H1 (cell line): ENCODE measurements around the gene DNAJB5. TPM values are rescaled to one million over a fixed set of nuclear protein-coding genes. Genes with fewer than 3 reads are reported as not detected.

Source experiments
- CTCF ChIA-PET: fragments of 300-600 bp; sonication (Branson Sonifier 250); formaldehyde crosslinking; loops from one replicate; lab custom pipeline; 2021; ENCODE audit not compliant: partially characterized antibody; lab: Charles Lee
- POLR2A ChIA-PET: fragments of 300-600 bp; sonication (Branson Sonifier 250); formaldehyde crosslinking; loops from one replicate; lab custom pipeline; 2021; ENCODE audit warnings: inconsistent platforms; ENCODE audit not compliant: partially characterized antibody; lab: Charles Lee
- DNase-seq, 2 experiments: peaks; one replicate each; pipeline versions ENCODE4 v3.0.0 to v3.0.0-alpha.2; 2010 to 2022; ENCODE audit warnings: low spot score in 2 of 2, low read depth in 1 of 2, mixed read lengths in 1 of 2
- FAIRE-seq: peaks from 2 replicates; lab custom pipeline; 2011; peaks lifted over from hg19 to GRCh38; lab: Jason Lieb, UNC
- H2AFZ ChIP-seq: 2 replicates; pipeline ENCODE4 v1.8.1; 2012; ENCODE audit warnings: low read length, inconsistent platforms
- H2AK5ac ChIP-seq: 2 replicates; pipeline ENCODE4 v1.6.1; 2013; ENCODE audit warnings: low read depth, low read length
- H2BK120ac ChIP-seq: replicated peaks from 2 replicates; pipeline ENCODE3; 2013; ENCODE audit warnings: low read depth, low read length, inconsistent platforms
- H2BK12ac ChIP-seq: 2 replicates; pipeline ENCODE4 v1.6.1; 2013; ENCODE audit warnings: low read depth, low read length
- H2BK15ac ChIP-seq: 2 replicates; pipeline ENCODE4 v1.6.1; 2013; ENCODE audit warnings: low read length
- H2BK20ac ChIP-seq: 2 replicates; pipeline ENCODE4 v1.6.1; 2013; ENCODE audit warnings: low read length
- H2BK5ac ChIP-seq: 2 replicates; pipeline ENCODE4 v1.6.1; 2013; ENCODE audit warnings: low read depth, low read length
- H3K14ac ChIP-seq: 2 replicates; pipeline ENCODE4 v1.6.1; 2013; ENCODE audit warnings: inconsistent platforms; ENCODE audit not compliant: insufficient read length
- H3K18ac ChIP-seq: 2 replicates; pipeline ENCODE4 v1.6.1; 2013; ENCODE audit warnings: low read length; ENCODE audit errors: extremely low read depth
- H3K23ac ChIP-seq: 2 replicates; pipeline ENCODE4 v1.6.1; 2013; ENCODE audit warnings: inconsistent platforms; ENCODE audit not compliant: insufficient read length
- H3K23me2 ChIP-seq: 2 replicates; pipeline ENCODE4 v1.6.1; 2013; ENCODE audit warnings: low read depth, low read length
- H3K27ac ChIP-seq: 2 replicates; pipeline ENCODE4 v1.6.1; 2011; ENCODE audit warnings: low read depth, low read length, inconsistent platforms
- H3K27me3 ChIP-seq, 4 experiments: replicated peaks in 1 of 4; 1 replicate in 1 of 4; 2 replicates in 3 of 4; pipeline versions ENCODE4 v1.6.1 to v1.8.1; 2011 to 2013; ENCODE audit warnings: low read length in 3 of 4, mild to moderate bottlenecking in 3 of 4, inconsistent platforms in 2 of 4, mixed read lengths in 2 of 4, moderate library complexity in 1 of 4; ENCODE audit not compliant: control insufficient read depth in 3 of 4, insufficient read depth in 3 of 4; ENCODE audit errors: extremely low read depth in 1 of 4
- H3K36me3 ChIP-seq, 4 experiments: 2 replicates each; pipeline versions ENCODE4 v1.6.1 to v1.8.1; 2011 to 2013; ENCODE audit warnings: mild to moderate bottlenecking in 4 of 4, low read length in 3 of 4, moderate library complexity in 2 of 4, control low read depth in 1 of 4, inconsistent platforms in 1 of 4; ENCODE audit not compliant: insufficient read depth in 4 of 4, control insufficient read depth in 2 of 4
- H3K4ac ChIP-seq: replicated peaks from 2 replicates; pipeline ENCODE3; 2013; ENCODE audit warnings: low read length, low read depth, mixed read lengths, inconsistent platforms; ENCODE audit not compliant: insufficient read length
- H3K4me1 ChIP-seq, 4 experiments: replicated peaks in 1 of 4; 1 replicate in 1 of 4; 2 replicates in 3 of 4; pipeline versions ENCODE4 v1.6.1 to v1.8.1; 2011 to 2013; ENCODE audit warnings: low read length in 3 of 4, inconsistent platforms in 2 of 4, mixed read lengths in 1 of 4; ENCODE audit not compliant: insufficient read depth in 4 of 4, control insufficient read depth in 3 of 4
- H3K4me2 ChIP-seq, 2 experiments: 2 replicates each; pipeline versions ENCODE4 v1.6.1 to v1.8.1; 2011 to 2013; ENCODE audit warnings: low read depth in 2 of 2, low read length in 2 of 2, control low read depth in 1 of 2, inconsistent platforms in 1 of 2, mild to moderate bottlenecking in 1 of 2; ENCODE audit not compliant: insufficient read depth in 1 of 2
- H3K4me3 ChIP-seq, 4 experiments: fragments of 200-600, 300-600 bp in 1 of 4; sonication (generic), shearing (Covaris generic), sonication (Bioruptor Twin) in 1 of 4; 2 replicates each; pipeline versions ENCODE4 v1.5.1 to v1.8.1; 2011 to 2016; ENCODE audit warnings: low read length in 4 of 4, low read depth in 3 of 4, control low read depth in 2 of 4, inconsistent platforms in 2 of 4, mild to moderate bottlenecking in 2 of 4, mixed read lengths in 1 of 4, moderate library complexity in 1 of 4; ENCODE audit not compliant: insufficient read depth in 2 of 4; ENCODE audit errors: extremely low read depth in 1 of 4
- H3K56ac ChIP-seq: replicated peaks from 2 replicates; pipeline ENCODE3; 2013; ENCODE audit warnings: low read depth, mild to moderate bottlenecking, mixed read lengths, low read length, inconsistent platforms; ENCODE audit not compliant: insufficient read length
- H3K79me1 ChIP-seq: 2 replicates; pipeline ENCODE4 v1.6.1; 2013; ENCODE audit warnings: low read depth, low read length, control low read depth
- H3K79me2 ChIP-seq, 2 experiments: 2 replicates each; pipeline versions ENCODE4 v1.6.1 to v1.8.1; 2012 to 2013; ENCODE audit warnings: low read length in 2 of 2, mild to moderate bottlenecking in 2 of 2, inconsistent platforms in 1 of 2; ENCODE audit not compliant: insufficient read depth in 2 of 2, control insufficient read depth in 1 of 2
- H3K9ac ChIP-seq, 4 experiments: replicated peaks in 1 of 4; 1 replicate in 1 of 4; 2 replicates in 3 of 4; pipeline versions ENCODE4 v1.6.1 to v1.8.1; 2011 to 2013; ENCODE audit warnings: low read depth in 3 of 4, low read length in 3 of 4, control low read depth in 2 of 4, mild to moderate bottlenecking in 2 of 4, moderate library complexity in 2 of 4, inconsistent platforms in 1 of 4; ENCODE audit errors: extremely low read depth in 1 of 4
- H3K9me3 ChIP-seq, 2 experiments: 2 replicates each; pipeline versions ENCODE4 v1.6.1 to v1.8.1; 2012 to 2013; ENCODE audit warnings: mild to moderate bottlenecking in 2 of 2, moderate library complexity in 2 of 2, control low read depth in 1 of 2, inconsistent platforms in 1 of 2, low read depth in 1 of 2, low read length in 1 of 2, mixed read lengths in 1 of 2; ENCODE audit not compliant: insufficient read depth in 2 of 2
- H4K20me1 ChIP-seq, 2 experiments: replicated peaks in 1 of 2; 2 replicates each; pipeline versions ENCODE3 to v1.8.1; 2011 to 2013; ENCODE audit warnings: inconsistent platforms in 2 of 2, low read length in 2 of 2, mild to moderate bottlenecking in 1 of 2; ENCODE audit not compliant: insufficient read depth in 2 of 2, control insufficient read depth in 1 of 2
- H4K5ac ChIP-seq: 2 replicates; pipeline ENCODE4 v1.6.1; 2013; ENCODE audit warnings: low read length, low read depth, mixed read lengths, inconsistent platforms; ENCODE audit not compliant: insufficient read length
- H4K8ac ChIP-seq: 2 replicates; pipeline ENCODE4 v1.8.0; 2013; ENCODE audit warnings: mild to moderate bottlenecking, moderate library complexity, low read length, inconsistent platforms; ENCODE audit not compliant: insufficient read depth; ENCODE audit errors: extremely low read depth
- H4K91ac ChIP-seq: replicated peaks from 2 replicates; pipeline ENCODE3; 2013; ENCODE audit warnings: low read length, mixed read lengths, inconsistent platforms; ENCODE audit not compliant: insufficient read length
- ASH2L ChIP-seq: fragments of 200-600, 300-600 bp; sonication (generic); IDR thresholded peaks from one replicate; pipeline ENCODE4 v1.7.1; 2017; ENCODE audit warnings: low read length
- BRCA1 ChIP-seq: IDR thresholded peaks from 2 replicates; pipeline ENCODE4 v1.6.1; 2012; ENCODE audit warnings: low read depth, low read length, improper control_type of control experiment
- CBX5 ChIP-seq: fragments of 300-800, 300-1000 bp; sonication (generic); IDR thresholded peaks from 2 replicates; pipeline ENCODE4 v1.7.1; 2016; ENCODE audit warnings: antibody characterized with exemption, low read length, low read depth
- CBX8 ChIP-seq: fragments of 300-800, 300-1000 bp; sonication (generic); IDR thresholded peaks from 2 replicates; pipeline ENCODE4 v1.7.1; 2016; ENCODE audit warnings: low read depth, low read length, borderline replicate concordance
- EZH2 ChIP-seq: fragments of 200-600 bp; sonication (generic); IDR thresholded peaks from 2 replicates; pipeline ENCODE4 v1.7.1; 2012; ENCODE audit warnings: low read depth, mild to moderate bottlenecking, moderate library complexity, low read length, inconsistent platforms; ENCODE audit not compliant: severe bottlenecking
- FOSL1 ChIP-seq: IDR thresholded peaks from 2 replicates; pipeline ENCODE4 v1.6.1; 2011; ENCODE audit warnings: mild to moderate bottlenecking, low read depth, low read length, moderate library complexity; ENCODE audit not compliant: insufficient read depth
- POU5F1 ChIP-seq: IDR thresholded peaks from 2 replicates; pipeline ENCODE4 v1.6.1; 2011; ENCODE audit warnings: low read depth, mild to moderate bottlenecking, low read length, moderate library complexity
- SP2 ChIP-seq: IDR thresholded peaks from 2 replicates; pipeline ENCODE4 v1.6.1; 2012; ENCODE audit warnings: mild to moderate bottlenecking, low read length, inconsistent platforms
- ZNF274 ChIP-seq: IDR thresholded peaks from 2 replicates; pipeline ENCODE4 v1.7.0; 2012; ENCODE audit warnings: low read length, borderline replicate concordance; ENCODE audit errors: extremely low read depth
- WGBS, 2 experiments: shearing (Covaris generic) in 1 of 2; methylation state at CpG; one replicate each; pipeline versions ENCODE4 v1.1.6 to v1.1.7; 2013 to 2015; ENCODE audit warnings: low lambda C conversion rate in 2 of 2, mixed read lengths in 2 of 2, inconsistent platforms in 1 of 2, low coverage in 1 of 2, missing lambda C conversion rate in 1 of 2; ENCODE audit not compliant: insufficient replicate concordance in 2 of 2, insufficient coverage in 1 of 2, insufficient read length in 1 of 2; ENCODE audit errors: extremely low coverage in 1 of 2, missing lambda C conversion rate in 1 of 2; 5-methylcytosine and 5-hydroxymethylcytosine counted together
- polyA plus RNA-seq, 7 experiments: library from polyadenylated mRNA; depleted of rRNA in 3 of 7; stranded (reverse) in 5 of 7; unstranded in 2 of 7; fragments of >200 nt in 5 of 7; fragments of 200-250 nt in 2 of 7; gene quantifications; 1 replicate in 5 of 7; 2 replicates in 1 of 7; 4 replicates in 1 of 7; pipeline versions ENCODE4 v1.2.1 to v1.2.3, GENCODE V29; 2011 to 2013; ENCODE audit warnings: missing spikeins in 2 of 7, mixed read lengths in 2 of 7
- total RNA-seq: library from RNA; stranded (reverse); fragmentation: NEBNext Ultra II Directional; extraction: Animal tissue kit (Norgen Biotek cat#: 25700); gene quantifications from 2 replicates; pipeline ENCODE4 v1.2.1, GENCODE V29; 2021
- TF ChIP-seq, protein P1 (sequence below): IDR thresholded peaks from 2 replicates; pipeline ENCODE4 v1.6.1; 2012; ENCODE audit warnings: inconsistent platforms
- TF ChIP-seq, protein P2 (sequence below): IDR thresholded peaks from 2 replicates; pipeline ENCODE4 v1.6.1; 2011; ENCODE audit warnings: low read depth, mild to moderate bottlenecking, low read length; ENCODE audit not compliant: insufficient read depth

Gene DNAJB5
- total and polyA plus RNA-seq, 2 of the 8 experiments (the other 6 are each of a cell fraction or from before 2014, with no cell fraction given), result 25.0 to 34.1 TPM

DNA sequence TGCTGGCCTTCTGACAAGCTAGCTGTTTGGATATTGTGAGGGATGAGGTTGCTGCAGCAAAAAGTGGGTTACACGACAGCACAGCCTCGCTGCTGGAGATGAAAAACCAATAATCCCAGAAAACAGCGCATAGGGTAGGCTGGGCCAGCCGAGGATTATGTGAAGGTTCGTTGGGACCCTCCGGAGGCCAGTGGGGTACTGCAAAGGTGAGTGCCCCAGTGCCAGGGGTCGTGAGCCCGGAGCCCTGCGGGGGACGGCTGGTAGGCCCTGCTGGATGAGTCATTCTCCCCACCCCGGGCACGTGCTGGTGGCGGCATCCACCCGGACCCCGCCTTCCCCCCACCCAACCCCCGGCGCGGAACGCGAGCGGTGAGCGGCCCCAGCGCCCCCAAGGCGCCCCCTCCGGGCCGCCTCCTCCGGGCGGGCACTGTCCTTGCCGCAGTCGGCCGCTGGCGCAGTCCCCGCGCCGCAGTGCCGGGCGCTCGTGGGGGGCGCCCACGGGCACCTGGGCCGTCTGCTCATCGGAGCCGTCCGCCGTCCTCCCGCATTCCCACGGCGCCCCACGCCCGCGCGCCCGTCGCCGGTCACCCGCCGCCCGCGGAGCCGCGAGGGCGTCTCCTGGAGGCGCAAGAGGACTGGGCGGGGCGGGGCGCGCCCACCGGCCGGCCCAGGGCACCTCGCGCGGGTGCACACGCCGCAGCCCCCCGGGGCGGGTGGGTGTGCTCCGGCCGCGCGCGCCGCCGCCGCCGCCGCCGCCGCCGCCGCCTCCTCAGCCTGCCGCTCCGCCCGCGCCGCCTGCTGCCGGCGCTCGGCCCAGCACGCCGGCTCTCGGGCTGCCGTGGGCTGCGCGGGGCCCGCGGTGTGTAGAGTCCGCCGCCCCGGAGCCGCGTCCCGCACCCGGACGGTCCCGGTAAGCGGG lies 31.8 kb upstream of the DNAJB5 start, which contains the start of gene PHF24:
Gene PHF24, plus strand, starts transcription at position 794 of the 919 bp plus-strand sequence. CDS start 13,014 bp downstream, outside the sequence.
- Histone ChIP-seq H3K79me2 (no peaks in the 10 kb centered on the region), H3K27ac (no peak within 1 kb of the TSS), H4K5ac (peak within 1 kb of the TSS; percentile 24), H3K4me1 (peaks cover 0 to 3% (median 1%) of the 10 kb centered on the region in 4 experiments; a peak in 6 of 7 replicates), H3K18ac (0 out of 2 replicates have a peak within 1 kb of the TSS, but pooled peaks have one; percentile 55), H2AFZ (no peak within 1 kb of the TSS), H3K79me1 (no peaks in the 10 kb centered on the region), H2AK5ac (no peak within 1 kb of the TSS), H3K9ac (no peak within 1 kb of the TSS; a peak in 1 of 7 replicates), H3K56ac (no peak within 1 kb of the TSS), H4K8ac (peak within 1 kb of the TSS; percentile 75; the same call in 1 of the 2 replicates), H3K4ac (no peak within 1 kb of the TSS), H3K14ac (no peak within 1 kb of the TSS), H2BK15ac (no peak within 1 kb of the TSS), H3K4me2 (peak within 1 kb of the TSS; percentile 71), H2BK120ac (no peak within 1 kb of the TSS), H3K27me3 (peaks cover 1 to 22% (median 9%) of the 10 kb centered on the region in 4 experiments; a peak in 6 of 7 replicates), H3K9me3 (no peaks in the 10 kb centered on the region), H3K23me2 (no peaks in the 10 kb centered on the region; the same call in 1 of the 2 replicates), H2BK20ac (no peak within 1 kb of the TSS), H4K20me1 (no peaks in the 10 kb centered on the region), H3K4me3 (peak within 1 kb of the TSS; percentile 41 to 67 (median 48)), H2BK12ac (no peak within 1 kb of the TSS), H3K23ac (no peak within 1 kb of the TSS), H3K36me3 (no peaks in the 10 kb centered on the region), H4K91ac (no peak within 1 kb of the TSS), H2BK5ac (no peak within 1 kb of the TSS)
- peak in 1 of 2 experiments; percentile 64 for DNase-seq
- no peak for FAIRE-seq
- CTCF ChIA-PET, result interaction anchor here (2.0 to 2.1 kb wide), 2 partner anchors 27 kb away, joined by 6 to 9 read pairs; no protein-coding TSS in a partner anchor
- POLR2A ChIA-PET, result no interaction called here
- 3% methylated on average over 40 of the region's 116 CpGs; no CpG with 5 or more reads in 1 of the 2 experiments for WGBS, 2 experiments
- TF ChIP-seq ASH2L (no peak), EZH2 (no peak), SP2 (no peak), CBX5 (no peak), ZNF274 (no peak), CBX8 (no peak), POU5F1 (no peak), BRCA1 (no peak), FOSL1 (no peak)
- TF ChIP-seq, protein P1, sequence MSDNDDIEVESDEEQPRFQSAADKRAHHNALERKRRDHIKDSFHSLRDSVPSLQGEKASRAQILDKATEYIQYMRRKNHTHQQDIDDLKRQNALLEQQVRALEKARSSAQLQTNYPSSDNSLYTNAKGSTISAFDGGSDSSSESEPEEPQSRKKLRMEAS, result peak; percentile 38; the same call in 1 of the 2 replicates
- TF ChIP-seq, protein P2, sequence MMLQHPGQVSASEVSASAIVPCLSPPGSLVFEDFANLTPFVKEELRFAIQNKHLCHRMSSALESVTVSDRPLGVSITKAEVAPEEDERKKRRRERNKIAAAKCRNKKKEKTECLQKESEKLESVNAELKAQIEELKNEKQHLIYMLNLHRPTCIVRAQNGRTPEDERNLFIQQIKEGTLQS, result no peak
